ENCODE results near the gene PODNL1. TPM values are rescaled to one million over a fixed set of nuclear protein-coding genes. Genes with fewer than 3 reads are reported as not detected.
"Not testable (repeated sequence)": the region's sequence is repeated elsewhere in the genome, so short reads cannot be mapped to it uniquely, and the experiment has no call there.

The PODNL1 gene
- total RNA-seq, 4 donors from 2014 or later = 0.35 TPM; not detected in 3

GRCh38 chr19:13972368-13973155 is 34.3 kb upstream of the PODNL1 start:
- no peaks in the 10 kb centered on the region for H3K27me3 ChIP-seq
- H3K4me1 ChIP-seq = no peaks in the 10 kb centered on the region
- no peak overlapping the region for H3K4me3 ChIP-seq
- no peak overlapping the region for H3K27ac ChIP-seq
- H3K9me3 ChIP-seq = no peaks in the 10 kb centered on the region
- no peak for DNase-seq
- peaks cover 0 to 64% (median 0%) of the 10 kb centered on the region in 3 donors for H3K36me3 ChIP-seq
- TF ChIP-seq POLR2A (IDR thresholded peaks at IDR 0.05) = no peak
- no peak for TF ChIP-seq CTCF (IDR thresholded peaks at IDR 0.05)

GRCh38 chr19:13971868-13972267 is 33.7 kb upstream of the PODNL1 start:
- not testable (repeated sequence) for DNase-seq, H3K9me3 ChIP-seq, H3K4me1 ChIP-seq, H3K27me3 ChIP-seq, H3K4me3 ChIP-seq, H3K27ac ChIP-seq
- peaks cover 0 to 71% (median 0%) of the 10 kb centered on the region in 3 donors for H3K36me3 ChIP-seq

DNA sequence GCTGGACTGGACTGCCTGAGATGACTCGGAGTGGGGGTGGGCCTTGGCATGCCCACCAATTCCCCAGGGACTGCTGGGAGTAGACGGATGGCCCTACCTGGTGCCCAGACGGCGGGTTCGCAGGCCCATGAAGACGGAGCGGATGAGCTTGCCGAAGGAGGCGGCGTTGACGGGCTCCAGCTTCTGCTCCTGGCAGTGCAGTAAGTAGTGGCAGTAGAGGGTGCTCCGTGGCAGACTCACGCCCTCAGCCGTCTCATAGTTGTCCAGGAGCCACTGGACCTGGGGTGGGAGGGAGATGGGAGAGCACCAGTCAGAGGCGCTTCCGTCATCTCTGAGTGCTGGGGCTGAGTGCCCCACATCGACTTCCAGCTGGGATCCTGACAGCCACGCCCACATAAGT is 31.7 kb upstream of the PODNL1 start:
- DNase-seq = no peak
- no peaks in the 10 kb centered on the region for H3K9me3 ChIP-seq
- TF ChIP-seq CTCF (IDR thresholded peaks at IDR 0.05) (no peak), POLR2A (IDR thresholded peaks at IDR 0.05) (no peak)
- no peaks in the 10 kb centered on the region for H3K4me1 ChIP-seq
- H3K4me3 ChIP-seq = no peak overlapping the region
- peaks cover 0 to 78% (median 0%) of the 10 kb centered on the region in 3 donors for H3K36me3 ChIP-seq
- no peak overlapping the region for H3K27ac ChIP-seq
- no peaks in the 10 kb centered on the region for H3K27me3 ChIP-seq

- DNase-seq = no peak
- H3K36me3 ChIP-seq = peaks cover 0 to 82% (median 0%) of the 10 kb centered on the region in 3 donors
- no peak overlapping the region for H3K4me3 ChIP-seq
- H3K27ac ChIP-seq = no peak overlapping the region
- TF ChIP-seq CTCF (IDR thresholded peaks at IDR 0.05) = no peak
- TF ChIP-seq POLR2A (IDR thresholded peaks at IDR 0.05) = no peak
- no peaks in the 10 kb centered on the region for H3K9me3 ChIP-seq
- no peaks in the 10 kb centered on the region for H3K27me3 ChIP-seq
- H3K4me1 ChIP-seq = no peaks in the 10 kb centered on the region
Observed at GRCh38 chr19:13968999-13969398, 30.8 kb upstream of the PODNL1 start.

- TF ChIP-seq CTCF (IDR thresholded peaks at IDR 0.05) (no peak), POLR2A (IDR thresholded peaks at IDR 0.05) (no peak)
- no peaks in the 10 kb centered on the region for H3K4me1 ChIP-seq
- no peaks in the 10 kb centered on the region for H3K27me3 ChIP-seq
- peaks cover 0 to 2% (median 0%) of the 10 kb centered on the region in 4 donors for H3K9me3 ChIP-seq
- H3K27ac ChIP-seq = no peak overlapping the region
- no peak overlapping the region for H3K4me3 ChIP-seq
- peaks cover 0 to 87% (median 0%) of the 10 kb centered on the region in 3 donors for H3K36me3 ChIP-seq
- no peak for DNase-seq
Observed at GRCh38 chr19:13968383-13968935, 30.2 kb upstream of the PODNL1 start.

DNA sequence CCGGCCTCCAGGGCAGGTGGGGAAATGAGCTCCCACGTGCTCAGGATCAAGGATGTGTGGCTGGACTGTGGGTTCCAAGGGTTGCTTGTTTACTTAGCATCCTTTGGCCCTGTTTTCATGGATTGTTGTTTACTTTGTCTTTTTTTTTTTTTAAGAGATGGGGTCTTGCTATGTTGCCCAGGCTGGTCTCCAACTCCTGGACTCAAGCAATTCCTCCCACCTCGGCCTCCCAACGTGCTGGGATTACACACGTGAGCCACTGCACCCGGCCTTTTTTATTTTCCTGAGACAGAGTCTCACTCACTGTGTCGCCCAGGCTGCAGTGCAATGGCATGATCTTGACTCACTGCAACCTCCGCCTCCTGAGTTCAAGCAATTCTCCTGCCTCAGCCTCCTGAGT is 29.0 kb upstream of the PODNL1 start:
- not testable (repeated sequence) for H3K4me3 ChIP-seq, H3K27me3 ChIP-seq, H3K9me3 ChIP-seq, DNase-seq, H3K4me1 ChIP-seq, H3K27ac ChIP-seq
- H3K36me3 ChIP-seq = peaks cover 0 to 89% (median 0%) of the 10 kb centered on the region in 3 donors

Data from Peyer's patch (tissue), 4 donors.